Endothelial cell of umbilical vein (primary cell): ENCODE results near the gene ELAVL1. TPM values are rescaled to one million over a fixed set of nuclear protein-coding genes. Genes with fewer than 3 reads are reported as not detected.

ENCODE experiments used
- BruUV-seq: library from RNA; stranded (reverse); fragments of 400-500 nt; replicated peaks from 2 replicates; lab custom pipeline; 2021; lab: Mats Ljungman, UMichigan
- CTCF ChIA-PET: fragments of 300-600, 350-600 bp; sonication (Branson Sonifier 250); formaldehyde crosslinking; loops from one replicate; lab custom pipeline; 2021; ENCODE audit warnings: antibody characterized with exemption, inconsistent platforms; lab: Charles Lee
- POLR2A ChIA-PET: fragments of 300-600, 350-600 bp; sonication (Branson Sonifier 250); formaldehyde crosslinking; loops from one replicate; lab custom pipeline; 2021; ENCODE audit warnings: antibody characterized with exemption, inconsistent platforms; lab: Charles Lee
- DNase-seq: peaks from one replicate; pipeline ENCODE4 v3.0.0-alpha.2; 2011; ENCODE audit warnings: low read depth, low spot score
- FAIRE-seq: peaks from 2 replicates; lab custom pipeline; 2011; peaks lifted over from hg19 to GRCh38; lab: Jason Lieb, UNC
- H2AFZ ChIP-seq: 2 replicates; pipeline ENCODE4 v1.6.0; 2012; ENCODE audit warnings: low read depth, low read length, control low read depth, inconsistent platforms
- H3K27ac ChIP-seq: 2 replicates; pipeline ENCODE4 v1.5.1; 2011; ENCODE audit warnings: low read depth, mild to moderate bottlenecking, control low read depth, low read length, moderate library complexity; ENCODE audit not compliant: insufficient read depth
- H3K27me3 ChIP-seq, 2 experiments: 2 replicates each; pipeline versions ENCODE4 v1.6.0 to v1.6.1; 2011; ENCODE audit warnings: low read length in 2 of 2, mixed read lengths in 1 of 2; ENCODE audit not compliant: control insufficient read depth in 2 of 2, insufficient read depth in 2 of 2
- H3K36me3 ChIP-seq, 2 experiments: 2 replicates in 1 of 2; 3 replicates in 1 of 2; pipeline ENCODE4 v1.5.1; 2011; ENCODE audit warnings: low read length in 2 of 2, mild to moderate bottlenecking in 1 of 2, moderate library complexity in 1 of 2; ENCODE audit not compliant: control insufficient read depth in 2 of 2, insufficient read depth in 2 of 2; ENCODE audit errors: extremely low read depth in 1 of 2
- H3K4me1 ChIP-seq: 3 replicates; pipeline ENCODE4 v1.5.1; 2011; ENCODE audit warnings: mild to moderate bottlenecking, low read length; ENCODE audit not compliant: control insufficient read depth, insufficient read depth; ENCODE audit errors: extremely low read depth
- H3K4me2 ChIP-seq: 2 replicates; pipeline ENCODE4 v1.6.1; 2011; ENCODE audit warnings: low read length, control low read depth, mixed read lengths; ENCODE audit not compliant: insufficient read depth
- H3K4me3 ChIP-seq, 3 experiments: fragments of 200-600 bp in 1 of 3; sonication (generic), shearing (Covaris generic) in 1 of 3; replicated peaks in 1 of 3; 2 replicates each; pipeline ENCODE4 v1.5.1; 2011 to 2016; ENCODE audit warnings: control low read depth in 3 of 3, low read length in 3 of 3, mild to moderate bottlenecking in 2 of 3, inconsistent platforms in 1 of 3, low read depth in 1 of 3, moderate library complexity in 1 of 3; ENCODE audit not compliant: insufficient read depth in 1 of 3
- H3K79me2 ChIP-seq: 2 replicates; pipeline ENCODE4 v1.6.0; 2012; ENCODE audit warnings: low read length, inconsistent platforms; ENCODE audit not compliant: control insufficient read depth, insufficient read depth
- H3K9ac ChIP-seq: replicated peaks from 2 replicates; pipeline ENCODE3; 2011; ENCODE audit warnings: low read length, control low read depth; ENCODE audit not compliant: insufficient read depth; ENCODE audit errors: extremely low read depth
- H3K9me1 ChIP-seq: replicated peaks from 3 replicates; pipeline ENCODE4 v1.6.0; 2011; ENCODE audit warnings: mild to moderate bottlenecking, low read length; ENCODE audit not compliant: control insufficient read depth, insufficient read depth; ENCODE audit errors: extremely low read depth
- H3K9me3 ChIP-seq: replicated peaks from 2 replicates; pipeline ENCODE4 v1.5.1; 2012; ENCODE audit warnings: low read length, inconsistent platforms; ENCODE audit not compliant: control insufficient read depth, insufficient read depth
- H4K20me1 ChIP-seq: replicated peaks from 2 replicates; pipeline ENCODE3; 2011; ENCODE audit warnings: mild to moderate bottlenecking, low read length; ENCODE audit not compliant: control insufficient read depth, insufficient read depth; ENCODE audit errors: extremely low read depth
- CTCF ChIP-seq, 2 donors: IDR thresholded peaks; 1 replicate in 1 of 2; 2 replicates in 1 of 2; pipeline ENCODE4 v1.5.1; 2011; ENCODE audit warnings: low read length in 2 of 2, mild to moderate bottlenecking in 2 of 2, moderate library complexity in 2 of 2, control low read depth in 1 of 2, inconsistent platforms in 1 of 2, low read depth in 1 of 2; ENCODE audit not compliant: insufficient read depth in 1 of 2; ENCODE audit errors: extremely low read depth in 1 of 2
- EZH2 ChIP-seq: IDR thresholded peaks from 2 replicates; pipeline ENCODE4 v1.6.1; 2012; ENCODE audit warnings: borderline replicate concordance, low read depth, mild to moderate bottlenecking, moderate library complexity, low read length, inconsistent platforms; ENCODE audit not compliant: severe bottlenecking
- GATA2 ChIP-seq: IDR thresholded peaks from 2 replicates; pipeline ENCODE4 v1.7.0; 2011; ENCODE audit warnings: low read depth, mild to moderate bottlenecking, moderate library complexity, mixed read lengths, low read length; ENCODE audit not compliant: insufficient read length, insufficient read depth
- POLR2A ChIP-seq: IDR thresholded peaks from 2 replicates; pipeline ENCODE4 v1.6.1; 2012; ENCODE audit warnings: low read depth, mild to moderate bottlenecking, control low read depth, low read length
- dilution Hi-C: fragments of 300-500 bp; cut with MboI; formaldehyde crosslinking; loops from one replicate; pipeline ENCODE4 v1.15.0; 2019; ENCODE audit warnings: low sequenced_read_pairs; ENCODE audit not compliant: extremely low pct_ligation_motif_present
- intact Hi-C: fragments of 100-400 bp; cut with micrococcal nuclease; formaldehyde crosslinking; loops from one replicate; pipeline ENCODE4 v1.10.0; 2022
- polyA plus RNA-seq, 4 experiments: library from polyadenylated mRNA; depleted of rRNA in 3 of 4; stranded (reverse) in 3 of 4; unstranded in 1 of 4; fragments of >200 nt; gene quantifications; 2 replicates each; pipeline versions ENCODE4 v1.2.1 to v1.2.3, GENCODE V29; 2011 to 2012; ENCODE audit warnings: missing spikeins in 1 of 4
- total RNA-seq: library from RNA; stranded (reverse); gene quantifications from 2 replicates; pipeline ENCODE4 v1.2.3, GENCODE V29; 2021

Gene ELAVL1
- total and polyA plus RNA-seq, 2 donors (not counting 3 experiments of a cell fraction or from before 2014, with no cell fraction given), result 46.8 to 134 TPM

- TF ChIP-seq POLR2A (peak; percentile 45), EZH2 (no peak), GATA2 (no peak), CTCF (IDR thresholded peaks at IDR 0.05; ENCODE audit: extremely low read depth in 1 of 2, insufficient read depth in 1 of 2, low read depth in 1 of 2, low read length in 2 of 2) (peak in 1 of 2 donors; percentile 3)
- DNase-seq, result peak; percentile 40
- intact Hi-C loops, result no loop called here
- Histone ChIP-seq H3K4me3 (peak within 1 kb of the TSS; percentile 28 to 39 (median 29)), H3K9ac (no peak within 1 kb of the TSS), H3K4me1 (peaks cover 24% of the 10 kb centered on the region), H3K9me3 (no peaks in the 10 kb centered on the region), H3K4me2 (peak within 1 kb of the TSS; percentile 63), H3K27ac (no peak within 1 kb of the TSS), H3K27me3 (no peaks in the 10 kb centered on the region), H3K9me1 (no peaks in the 10 kb centered on the region), H3K79me2 (no peaks in the 10 kb centered on the region), H3K36me3 (peaks cover 0 to 9% of the 10 kb centered on the region in 2 experiments), H4K20me1 (no peaks in the 10 kb centered on the region), H2AFZ (peak within 1 kb of the TSS; percentile 76)
- peak; percentile 56 for FAIRE-seq
- dilution Hi-C loops, result no loop called here
- BruUV-seq, result no TSS peak
- ChIA-PET POLR2A (no interaction called here), CTCF (no interaction called here)
Measured at GRCh38 chr19:7926021-7926726, 79.3 kb downstream of the ELAVL1 start, which contains the start of gene CTXN1. Gene CTXN1 (minus strand): TSS chr19:7926135. CDS start chr19:7925538, 597 bp downstream.
